GM19324 (cell line): ENCODE results near the gene PHF1.
A peak's percentile ranks its signal among the peaks of the same experiment; 100 is the strongest.

Experiments used
- ATAC-seq: cut with Tn5 transposase; IDR thresholded peaks from one replicate; pipeline ENCODE4 v1.9.1; 2021; ENCODE audit warnings: mild to moderate bottlenecking, moderate library complexity; ENCODE audit not compliant: unreplicated experiment, low FRiP score

The PHF1 gene

GRCh38 chr6:33452496-33452895, 41.7 kb downstream of the PHF1 start:
- no peak for ATAC-seq

GRCh38 chr6:33453393-33454008, 42.7 kb downstream of the PHF1 start:
- no peak for ATAC-seq

GRCh38 chr6:33454009-33454946, 43.5 kb downstream of the PHF1 start, which contains the start of gene ZBTB9:
TSS of gene ZBTB9 (plus strand) at chr6:33454576. CDS start at chr6:33455101, 525 bp downstream.
- peak; percentile 96 for ATAC-seq

- ATAC-seq: no peak
These were observed 44.2 kb downstream of the PHF1 start for GRCh38 chr6:33455051-33455450.

- ATAC-seq: no peak
These were observed 45.3 kb downstream of the PHF1 start for GRCh38 chr6:33456156-33456555.

- no peak for ATAC-seq
These were observed 47.9 kb downstream of the PHF1 start for GRCh38 chr6:33458676-33459075.

GRCh38 chr6:33459226-33459625, 48.4 kb downstream of the PHF1 start:
- no peak for ATAC-seq
